Ishikawa (cell line): ENCODE measurements around the gene KCNK5.

ENCODE experiments used
- CEBPB ChIP-seq: IDR thresholded peaks from 2 replicates; pipeline ENCODE4 v1.6.1; 2012
- EGR1 ChIP-seq: IDR thresholded peaks from 2 replicates; pipeline ENCODE4 v1.6.1; 2012
- EP300 ChIP-seq: IDR thresholded peaks from 2 replicates; pipeline ENCODE4 v1.6.1; 2012; ENCODE audit warnings: borderline replicate concordance
- MAX ChIP-seq: IDR thresholded peaks from 2 replicates; pipeline ENCODE4 v1.6.1; 2012
- NFIC ChIP-seq: IDR thresholded peaks from 2 replicates; pipeline ENCODE4 v1.6.1; 2012
- RAD21 ChIP-seq: IDR thresholded peaks from 2 replicates; pipeline ENCODE4 v1.6.1; 2012; ENCODE audit warnings: low read depth
- REST ChIP-seq: IDR thresholded peaks from 2 replicates; pipeline ENCODE4 v1.6.1; 2012; ENCODE audit warnings: low read depth, mild to moderate bottlenecking
- TAF1 ChIP-seq: IDR thresholded peaks from 2 replicates; pipeline ENCODE4 v1.6.1; 2012; ENCODE audit warnings: low read depth, mild to moderate bottlenecking
- YY1 ChIP-seq: IDR thresholded peaks from 2 replicates; pipeline ENCODE4 v1.6.1; 2012; ENCODE audit warnings: low read depth
- ZBTB7A ChIP-seq: IDR thresholded peaks from 2 replicates; pipeline ENCODE4 v1.6.1; 2012; ENCODE audit warnings: low read depth

- TF ChIP-seq EP300 (no peak), MAX (no peak), TAF1 (no peak), RAD21 (no peak), CEBPB (no peak), REST (no peak), NFIC (no peak), YY1 (no peak), ZBTB7A (no peak), EGR1 (no peak)
These were observed 74.6 kb downstream of the KCNK5 start for GRCh38 chr6:39154705-39155104.
